Esophagus mucosa (tissue), 1 donor: ENCODE data around the gene PRTFDC1. TPM values are rescaled to one million over a fixed set of nuclear protein-coding genes. Genes with fewer than 3 reads are reported as not detected.
"Not testable (repeated sequence)": the region's sequence is repeated elsewhere in the genome, so short reads cannot be mapped to it uniquely, and the experiment has no call there.

Experiments used
- ATAC-seq: fragments of 200-7000 bp; cut with Tn5 transposase; one replicate; pipeline ENCODE4 v1.9.1; 2020
- total RNA-seq: library from RNA; stranded (reverse); gene quantifications from one replicate; pipeline ENCODE4 v1.2.4, GENCODE V29; 2023
- donor health status: DM: yes; HTN: yes; CAD: no.

The PRTFDC1 gene
- total RNA-seq, 1 donor from 2014 or later = 2.1 TPM

GRCh38 chr10:24929904-24930303, 22.5 kb downstream of the PRTFDC1 start:
- ATAC-seq = no peak

- ATAC-seq = no peak
Observed at GRCh38 chr10:24929056-24929544, 23.3 kb downstream of the PRTFDC1 start.

- ATAC-seq = no peak
Observed at GRCh38 chr10:24928163-24928562, 24.2 kb downstream of the PRTFDC1 start.

GRCh38 chr10:24926557-24926956, 25.8 kb downstream of the PRTFDC1 start:
- ATAC-seq = no peak

GRCh38 chr10:24925799-24926198, 26.6 kb downstream of the PRTFDC1 start:
- ATAC-seq = no peak

- not testable (repeated sequence) for ATAC-seq
Observed at GRCh38 chr10:24924483-24924882, 27.9 kb downstream of the PRTFDC1 start.

GRCh38 chr10:24922222-24922868, 30.1 kb downstream of the PRTFDC1 start:
- not testable (repeated sequence) for ATAC-seq

GRCh38 chr10:24920907-24921881, 31.2 kb downstream of the PRTFDC1 start:
- ATAC-seq = peak; percentile 79

GRCh38 chr10:24920192-24920591, 32.2 kb downstream of the PRTFDC1 start:
- ATAC-seq = not testable (repeated sequence)

- ATAC-seq = not testable (repeated sequence)
Observed at GRCh38 chr10:24919629-24920028, 32.8 kb downstream of the PRTFDC1 start.

- no peak for ATAC-seq
Observed at GRCh38 chr10:24917979-24918378, 34.4 kb downstream of the PRTFDC1 start.

- no peak for ATAC-seq
Observed at GRCh38 chr10:24917493-24917892, 34.9 kb downstream of the PRTFDC1 start.

GRCh38 chr10:24916365-24916764, 36.0 kb downstream of the PRTFDC1 start:
- ATAC-seq = no peak

GRCh38 chr10:24915304-24915703, 37.1 kb downstream of the PRTFDC1 start:
- ATAC-seq = no peak

- no peak for ATAC-seq
Observed at GRCh38 chr10:24914148-24914547, 38.3 kb downstream of the PRTFDC1 start.

GRCh38 chr10:24912215-24912614, 40.2 kb downstream of the PRTFDC1 start:
- ATAC-seq = peak; percentile 81

GRCh38 chr10:24911029-24911428, 41.4 kb downstream of the PRTFDC1 start:
- ATAC-seq = no peak

- no peak for ATAC-seq
Observed at GRCh38 chr10:24910574-24910973, 41.8 kb downstream of the PRTFDC1 start.

GRCh38 chr10:24908793-24909423, 43.5 kb downstream of the PRTFDC1 start:
- ATAC-seq = peak; percentile 55

GRCh38 chr10:24907956-24908355, 44.5 kb downstream of the PRTFDC1 start:
- no peak for ATAC-seq

- ATAC-seq = no peak
Observed at GRCh38 chr10:24906372-24906771, 46.0 kb downstream of the PRTFDC1 start.

GRCh38 chr10:24904824-24905223, 47.6 kb downstream of the PRTFDC1 start:
- ATAC-seq = no peak

GRCh38 chr10:24902400-24902728, 50.0 kb downstream of the PRTFDC1 start:
- no peak for ATAC-seq
